Keratinocyte (primary cell): ENCODE measurements around the gene THOP1. TPM values are rescaled to one million over a fixed set of nuclear protein-coding genes. Genes with fewer than 3 reads are reported as not detected.

Experiments
- DNase-seq: peaks from one replicate; pipeline ENCODE4 v3.0.0-alpha.2; 2011; ENCODE audit warnings: low read depth, missing footprints, low spot score
- FAIRE-seq: peaks from 2 replicates; lab custom pipeline; 2011; peaks lifted over from hg19 to GRCh38; lab: Jason Lieb, UNC
- H2AFZ ChIP-seq: 2 replicates; pipeline ENCODE4 v1.6.0; 2012; ENCODE audit warnings: low read length, control low read depth, inconsistent platforms; ENCODE audit not compliant: control insufficient read depth
- H3K27ac ChIP-seq: 2 replicates; pipeline ENCODE4 v1.5.1; 2011; ENCODE audit warnings: low read length; ENCODE audit not compliant: control insufficient read depth, insufficient read depth
- H3K27me3 ChIP-seq: 3 replicates; pipeline ENCODE4 v1.6.0; 2011; ENCODE audit warnings: low read length; ENCODE audit not compliant: control insufficient read depth, insufficient read depth; ENCODE audit errors: extremely low read depth
- H3K36me3 ChIP-seq, 2 experiments: 2 replicates in 1 of 2; 3 replicates in 1 of 2; pipeline ENCODE4 v1.5.1; 2011; ENCODE audit warnings: low read length in 2 of 2, mild to moderate bottlenecking in 1 of 2; ENCODE audit not compliant: control insufficient read depth in 2 of 2, insufficient read depth in 2 of 2; ENCODE audit errors: extremely low read depth in 1 of 2
- H3K4me1 ChIP-seq: 3 replicates; pipeline ENCODE4 v1.5.1; 2011; ENCODE audit warnings: low read length; ENCODE audit not compliant: control insufficient read depth, insufficient read depth; ENCODE audit errors: extremely low read depth
- H3K4me2 ChIP-seq: 3 replicates; pipeline ENCODE4 v1.6.0; 2011; ENCODE audit warnings: low read depth, low read length; ENCODE audit not compliant: control insufficient read depth, insufficient read depth; ENCODE audit errors: extremely low read depth
- H3K4me3 ChIP-seq, 3 experiments: fragments of 200-600 bp in 1 of 3; sonication (generic) in 1 of 3; 2 replicates in 2 of 3; 3 replicates in 1 of 3; pipeline ENCODE4 v1.5.1; 2011 to 2016; ENCODE audit warnings: low read length in 3 of 3, mild to moderate bottlenecking in 3 of 3, control low read depth in 2 of 3, inconsistent platforms in 1 of 3, low read depth in 1 of 3, mixed read lengths in 1 of 3, mixed run types in 1 of 3, moderate library complexity in 1 of 3; ENCODE audit not compliant: control insufficient read depth in 2 of 3, insufficient read depth in 2 of 3; ENCODE audit errors: extremely low read depth in 1 of 3
- H3K79me2 ChIP-seq: 2 replicates; pipeline ENCODE4 v1.6.0; 2012; ENCODE audit warnings: low read length; ENCODE audit not compliant: control insufficient read depth, insufficient read depth
- H3K9ac ChIP-seq: 3 replicates; pipeline ENCODE4 v1.6.0; 2011; ENCODE audit warnings: low read length; ENCODE audit not compliant: control insufficient read depth, insufficient read depth; ENCODE audit errors: extremely low read depth
- H3K9me1 ChIP-seq: 3 replicates; pipeline ENCODE4 v1.6.0; 2011; ENCODE audit warnings: low read length; ENCODE audit not compliant: control insufficient read depth, insufficient read depth; ENCODE audit errors: extremely low read depth
- H3K9me3 ChIP-seq: 2 replicates; pipeline ENCODE4 v1.5.1; 2012; ENCODE audit warnings: low read depth, low read length; ENCODE audit not compliant: control insufficient read depth
- H4K20me1 ChIP-seq: 3 replicates; pipeline ENCODE4 v1.6.0; 2011; ENCODE audit warnings: low read length; ENCODE audit not compliant: control insufficient read depth, insufficient read depth; ENCODE audit errors: extremely low read depth
- EZH2 ChIP-seq: IDR thresholded peaks from one replicate; pipeline ENCODE4 v1.6.1; 2012; ENCODE audit warnings: inconsistent platforms, mild to moderate bottlenecking, low read length, moderate library complexity
- dilution Hi-C: fragments of 300-500 bp; cut with MboI; formaldehyde crosslinking; loops from one replicate; pipeline ENCODE4 v1.7.0; 2020; ENCODE audit warnings: low sequenced_read_pairs; ENCODE audit not compliant: extremely low pct_ligation_motif_present
- polyA plus RNA-seq, 5 experiments: library from polyadenylated mRNA; depleted of rRNA in 3 of 5; stranded (reverse) in 3 of 5; stranded (forward) in 1 of 5; unstranded in 1 of 5; fragments of >200 nt; gene quantifications; 1 replicate in 1 of 5; 2 replicates in 3 of 5; 3 replicates in 1 of 5; pipeline versions ENCODE4 v1.2.1 to v1.2.3, GENCODE V29; 2011 to 2012; ENCODE audit warnings: missing spikeins in 2 of 5, low read depth in 1 of 5, low replicate concordance in 1 of 5
- TF ChIP-seq, protein P1 (sequence below), 3 experiments: IDR thresholded peaks in 1 of 3; conservative IDR thresholded peaks in 1 of 3; optimal IDR thresholded peaks in 1 of 3; 2 replicates in 2 of 3; 3 replicates in 1 of 3; pipeline versions ENCODE3 to v1.5.1; 2011; ENCODE audit warnings: low read length in 3 of 3, mild to moderate bottlenecking in 3 of 3, moderate library complexity in 2 of 3, control low read depth in 1 of 3, inconsistent platforms in 1 of 3; ENCODE audit not compliant: insufficient read depth in 2 of 3; ENCODE audit errors: extremely low read depth in 1 of 3

THOP1 gene
- polyA plus RNA-seq, 1 donor (not counting 4 experiments of a cell fraction or from before 2014, with no cell fraction given), result 69.9 TPM

DNA sequence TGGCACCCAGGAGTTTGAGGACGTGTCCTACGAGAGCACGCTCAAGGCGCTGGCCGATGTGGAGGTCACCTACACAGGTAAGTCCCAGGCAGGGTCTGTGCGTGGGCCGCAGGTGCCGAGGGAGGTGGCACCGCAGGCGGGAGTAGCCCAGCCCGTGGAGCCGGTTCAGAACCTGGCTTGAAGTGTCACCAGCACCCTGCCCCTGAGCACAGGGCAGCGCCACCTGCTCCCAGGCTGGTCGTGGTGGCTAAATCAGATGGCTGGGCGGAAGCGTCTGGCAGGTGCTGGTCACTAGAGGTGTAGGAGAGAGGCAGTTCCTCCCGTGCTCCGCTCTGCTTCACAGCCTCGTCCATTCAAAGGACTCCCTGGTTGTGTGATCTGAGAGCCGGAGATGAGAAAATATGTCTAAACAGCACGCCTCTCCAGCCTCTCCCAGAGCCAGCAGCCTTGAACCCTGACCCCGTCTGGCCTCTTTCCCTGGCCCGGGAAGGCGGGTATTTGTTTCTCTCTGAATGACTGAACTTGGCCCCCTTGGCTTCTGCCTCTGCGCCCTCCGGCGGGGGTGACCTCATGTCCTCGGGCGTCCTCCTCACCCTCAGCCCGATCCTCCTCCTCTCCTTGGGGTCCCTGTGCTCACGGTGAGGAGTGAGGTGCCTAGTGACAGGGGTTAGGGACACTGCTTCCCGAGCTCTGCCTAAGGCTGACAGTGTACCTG, 5.4 kb downstream of the THOP1 start:
- no peak for TF ChIP-seq EZH2
- TF ChIP-seq, protein P1, sequence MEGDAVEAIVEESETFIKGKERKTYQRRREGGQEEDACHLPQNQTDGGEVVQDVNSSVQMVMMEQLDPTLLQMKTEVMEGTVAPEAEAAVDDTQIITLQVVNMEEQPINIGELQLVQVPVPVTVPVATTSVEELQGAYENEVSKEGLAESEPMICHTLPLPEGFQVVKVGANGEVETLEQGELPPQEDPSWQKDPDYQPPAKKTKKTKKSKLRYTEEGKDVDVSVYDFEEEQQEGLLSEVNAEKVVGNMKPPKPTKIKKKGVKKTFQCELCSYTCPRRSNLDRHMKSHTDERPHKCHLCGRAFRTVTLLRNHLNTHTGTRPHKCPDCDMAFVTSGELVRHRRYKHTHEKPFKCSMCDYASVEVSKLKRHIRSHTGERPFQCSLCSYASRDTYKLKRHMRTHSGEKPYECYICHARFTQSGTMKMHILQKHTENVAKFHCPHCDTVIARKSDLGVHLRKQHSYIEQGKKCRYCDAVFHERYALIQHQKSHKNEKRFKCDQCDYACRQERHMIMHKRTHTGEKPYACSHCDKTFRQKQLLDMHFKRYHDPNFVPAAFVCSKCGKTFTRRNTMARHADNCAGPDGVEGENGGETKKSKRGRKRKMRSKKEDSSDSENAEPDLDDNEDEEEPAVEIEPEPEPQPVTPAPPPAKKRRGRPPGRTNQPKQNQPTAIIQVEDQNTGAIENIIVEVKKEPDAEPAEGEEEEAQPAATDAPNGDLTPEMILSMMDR (optimal IDR thresholded peaks at IDR 0.05 in 1 of 3, IDR thresholded peaks at IDR 0.05 in 1 of 3, conservative IDR thresholded peaks at IDR 0.05 in 1 of 3; ENCODE audit: extremely low read depth in 1 of 3, insufficient read depth in 2 of 3, low read length in 3 of 3), result no peak
- no peak overlapping the region for H2AFZ ChIP-seq
- no peak overlapping the region for H3K4me2 ChIP-seq
- no peaks in the 10 kb centered on the region for H3K27me3 ChIP-seq
- H3K27ac ChIP-seq, result no peak overlapping the region
- H3K9me1 ChIP-seq, result no peaks in the 10 kb centered on the region
- FAIRE-seq, result no peak
- H4K20me1 ChIP-seq, result no peaks in the 10 kb centered on the region
- H3K79me2 ChIP-seq, result peaks cover 51% of the 10 kb centered on the region
- peaks cover 13 to 31% of the 10 kb centered on the region in 2 experiments for H3K36me3 ChIP-seq
- no peak for DNase-seq
- peaks cover 5% of the 10 kb centered on the region for H3K4me1 ChIP-seq
- dilution Hi-C loops, result no loop called here
- H3K9ac ChIP-seq, result no peak overlapping the region
- no peaks in the 10 kb centered on the region for H3K9me3 ChIP-seq
- H3K4me3 ChIP-seq, result no peak overlapping the region

DNA sequence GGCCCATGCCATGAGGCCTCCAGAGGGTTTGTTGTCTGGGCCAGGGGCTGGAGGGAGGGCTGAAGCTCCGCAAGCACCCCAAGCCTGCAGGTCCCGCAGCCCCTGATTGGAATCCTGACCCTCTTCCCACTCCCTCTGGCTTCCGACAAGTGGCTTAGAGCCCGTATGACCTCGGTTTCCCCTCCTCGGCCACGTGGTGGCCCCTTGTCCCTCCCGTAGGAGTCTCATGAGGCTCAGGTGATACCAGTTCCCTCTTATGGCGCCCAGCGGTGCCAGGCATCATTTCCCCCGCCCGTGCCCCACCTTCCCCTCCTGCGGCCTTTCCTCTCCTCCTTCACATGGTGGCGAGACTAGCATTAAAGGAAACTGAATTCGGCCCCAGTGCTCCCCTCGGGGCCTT, 6.1 kb downstream of the THOP1 start:
- Histone ChIP-seq H2AFZ (no peak overlapping the region), H3K27ac (no peak overlapping the region), H4K20me1 (no peaks in the 10 kb centered on the region), H3K36me3 (peaks cover 17 to 32% of the 10 kb centered on the region in 2 experiments), H3K4me3 (no peak overlapping the region), H3K4me2 (no peak overlapping the region), H3K4me1 (peaks cover 2% of the 10 kb centered on the region), H3K79me2 (peaks cover 44% of the 10 kb centered on the region), H3K27me3 (no peaks in the 10 kb centered on the region), H3K9me3 (no peaks in the 10 kb centered on the region), H3K9ac (no peak overlapping the region), H3K9me1 (no peaks in the 10 kb centered on the region)
- dilution Hi-C loops, result no loop called here
- FAIRE-seq, result no peak
- DNase-seq, result no peak
- TF ChIP-seq, protein P1 (optimal IDR thresholded peaks at IDR 0.05 in 1 of 3, IDR thresholded peaks at IDR 0.05 in 1 of 3, conservative IDR thresholded peaks at IDR 0.05 in 1 of 3; ENCODE audit: extremely low read depth in 1 of 3, insufficient read depth in 2 of 3, low read length in 3 of 3), result no peak
- no peak for TF ChIP-seq EZH2
